NCI-H510A treated with DMSO at 0.1 percent for 48 hours (cell line): Measurements from ENCODE around the gene NCAPG2.

ENCODE experiments used
- DNase-seq: peaks from one replicate; lab custom pipeline; 2025; lab: John Stamatoyannopoulos, UW

NCAPG2 gene

GRCh38 chr7:158704524-158705233, at the start of gene NCAPG2:
TSS of gene NCAPG2 (minus strand) at chr7:158704804. CDS start at chr7:158701899, 2,905 bp downstream.
- peak; percentile 96 for DNase-seq

DNA sequence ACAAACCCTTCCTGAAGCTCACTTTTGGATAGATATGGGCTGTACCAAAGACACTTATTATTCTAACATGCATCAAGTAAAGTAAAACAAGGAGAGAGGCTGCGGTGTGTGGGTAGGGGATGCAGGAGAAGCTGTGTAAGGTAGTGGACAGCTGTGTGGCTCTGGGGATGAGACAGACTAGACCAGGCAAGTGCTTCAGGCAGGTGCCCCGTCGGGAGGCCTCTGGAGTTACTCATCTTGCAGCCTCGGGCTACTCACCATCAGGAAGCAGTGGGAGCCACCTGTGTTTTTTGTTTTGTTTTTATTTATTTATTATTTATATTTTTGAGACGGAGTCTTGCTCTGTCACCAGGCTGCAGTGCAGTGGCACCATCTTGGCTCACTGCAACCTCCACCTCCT, 49.3 kb upstream of the NCAPG2 start:
- no peak for DNase-seq

DNA sequence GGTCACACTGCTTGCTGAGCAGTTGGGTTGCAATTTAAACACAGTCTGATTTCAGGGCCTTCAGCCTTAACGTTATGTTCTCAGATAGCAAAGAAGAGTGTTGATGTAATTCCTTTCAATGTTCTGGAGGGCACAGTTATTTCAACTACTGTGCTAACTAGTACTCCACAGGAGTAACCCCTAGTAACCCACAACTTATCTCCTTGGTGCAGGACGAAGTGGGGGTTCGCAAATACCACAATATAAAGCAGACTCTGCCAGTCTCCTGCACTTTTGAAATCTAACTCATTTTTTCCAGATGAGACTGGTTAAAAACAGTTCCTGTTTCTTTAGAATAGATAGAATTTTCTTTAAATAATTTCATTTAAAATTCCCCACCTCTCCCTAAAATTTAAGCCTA, 47.1 kb upstream of the NCAPG2 start:
- DNase-seq, result no peak

GRCh38 chr7:158751199-158751598, 46.6 kb upstream of the NCAPG2 start:
- DNase-seq, result no peak

- no peak for DNase-seq
These were observed 46.1 kb upstream of the NCAPG2 start for GRCh38 chr7:158750702-158751101.

DNA sequence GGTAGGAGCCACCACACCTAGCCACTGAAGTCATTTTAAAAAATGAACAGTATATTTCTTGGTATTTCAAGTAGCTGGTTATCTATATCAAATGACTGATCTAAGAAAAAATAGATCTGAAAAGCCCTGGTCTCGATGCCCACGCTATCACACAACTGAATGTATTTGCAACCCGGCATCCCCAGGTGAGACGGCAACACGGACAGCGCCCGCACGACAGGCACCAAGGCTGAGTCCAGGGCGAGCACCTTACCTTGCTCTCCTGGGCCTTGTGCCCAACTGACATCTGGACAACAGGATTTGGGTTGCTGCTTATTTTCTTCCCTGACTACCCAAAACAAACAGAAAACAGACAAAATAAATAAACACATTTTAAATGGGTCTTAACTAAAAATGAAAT, 44.8 kb upstream of the NCAPG2 start:
- no peak for DNase-seq

DNA sequence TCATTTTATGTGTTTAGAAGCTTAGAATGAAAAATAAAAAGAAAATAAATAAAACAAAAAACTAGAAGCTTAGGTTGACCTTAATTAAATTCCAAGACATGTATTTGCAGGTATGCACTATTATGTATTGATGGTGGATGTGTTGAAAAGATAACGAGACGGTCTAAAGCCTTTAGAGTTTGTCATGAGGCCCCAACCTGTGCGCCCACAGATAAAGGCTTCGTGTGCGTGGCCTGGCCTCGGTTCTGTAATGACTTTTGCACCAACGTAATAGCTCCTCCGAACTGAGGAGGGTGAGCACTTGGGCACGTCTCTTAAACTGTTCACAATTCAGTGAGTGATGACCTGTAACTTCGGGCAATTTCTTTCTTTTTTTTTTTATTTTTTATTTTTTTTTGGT, 43.7 kb upstream of the NCAPG2 start:
- DNase-seq, result no peak

DNA sequence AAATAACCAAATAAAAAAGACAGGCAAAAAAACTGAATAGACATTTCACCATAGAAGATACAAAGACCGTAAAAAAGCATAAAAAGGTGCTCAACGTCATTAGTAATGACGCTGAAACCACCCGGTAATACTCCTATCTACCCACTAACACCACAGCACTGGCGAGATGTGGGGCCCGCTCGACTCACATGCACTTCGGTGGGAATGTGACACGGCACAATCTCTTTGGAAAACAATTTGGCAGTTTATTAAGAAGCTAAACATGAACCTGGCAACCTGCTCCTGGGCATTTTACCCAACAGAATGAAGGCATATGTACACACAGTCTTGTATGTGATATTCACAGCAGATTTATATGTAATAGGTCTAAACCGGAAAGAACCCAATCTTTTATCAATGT, 42.8 kb upstream of the NCAPG2 start:
- DNase-seq, result no peak

- no peak for DNase-seq
These were observed 42.4 kb upstream of the NCAPG2 start for GRCh38 chr7:158746957-158747356.

- no peak for DNase-seq
These were observed 40.6 kb upstream of the NCAPG2 start for GRCh38 chr7:158745057-158745715.

- no peak for DNase-seq
These were observed 39.5 kb upstream of the NCAPG2 start for GRCh38 chr7:158744070-158744469.

- no peak for DNase-seq
These were observed 38.6 kb upstream of the NCAPG2 start for GRCh38 chr7:158743219-158743618.

- DNase-seq, result no peak
These were observed 37.6 kb upstream of the NCAPG2 start for GRCh38 chr7:158742065-158742821.

- no peak for DNase-seq
These were observed 36.7 kb upstream of the NCAPG2 start for GRCh38 chr7:158741294-158741666.

GRCh38 chr7:158740657-158741293, 36.2 kb upstream of the NCAPG2 start:
- DNase-seq, result no peak

DNA sequence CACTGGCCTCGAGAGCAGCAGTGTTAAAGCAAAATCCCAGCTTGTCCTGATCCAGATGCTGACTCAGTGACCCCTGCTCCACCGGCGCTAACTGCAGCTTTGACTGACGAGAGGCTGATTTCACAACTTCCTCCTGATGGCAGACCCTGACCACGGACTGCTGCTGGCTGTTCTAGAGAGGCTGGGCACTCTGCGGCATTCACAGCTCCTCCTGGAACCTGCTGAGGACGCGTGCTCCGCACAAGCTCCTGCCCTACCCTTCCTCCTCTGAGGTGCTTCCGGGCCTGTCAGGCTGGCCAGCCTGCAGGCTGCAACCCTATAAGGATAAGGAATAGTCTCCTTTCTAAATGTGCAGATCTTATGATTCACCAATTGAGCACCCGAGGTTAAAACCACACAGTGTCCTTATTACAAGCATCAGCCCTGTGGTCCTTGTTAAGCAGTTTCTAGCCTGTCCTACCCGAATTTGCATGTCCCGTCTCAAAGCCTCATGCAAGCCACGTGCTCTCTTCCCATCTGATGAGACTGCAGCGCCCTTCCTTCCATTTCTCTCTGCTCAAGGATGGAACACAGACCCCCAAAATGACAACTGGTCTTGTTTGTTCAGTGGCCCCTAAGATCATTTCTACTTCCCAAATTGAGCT, 35.5 kb upstream of the NCAPG2 start:
- DNase-seq, result no peak

DNA sequence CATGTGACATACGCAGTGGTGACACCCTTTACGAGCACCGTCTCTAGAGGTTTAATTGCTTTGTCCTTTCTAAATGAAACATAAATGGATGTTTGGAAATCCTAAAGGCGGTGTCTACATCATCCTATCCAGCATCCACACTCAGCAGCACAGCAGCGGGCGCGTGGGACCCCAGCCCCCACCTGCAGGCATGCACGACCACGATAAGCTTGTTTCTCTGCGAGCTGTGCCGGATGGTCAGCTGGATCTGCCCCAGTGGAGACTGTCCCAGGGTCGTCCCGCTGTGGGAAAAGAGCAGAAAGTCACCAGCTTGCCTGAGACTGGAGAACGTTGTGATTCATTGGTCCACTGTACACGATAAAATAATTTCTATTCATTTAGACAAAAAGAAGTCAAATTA, 34.2 kb upstream of the NCAPG2 start:
- DNase-seq, result no peak

- no peak for DNase-seq
These were observed 32.6 kb upstream of the NCAPG2 start for GRCh38 chr7:158737064-158737695.

GRCh38 chr7:158735935-158736334, 31.3 kb upstream of the NCAPG2 start:
- DNase-seq, result no peak

DNA sequence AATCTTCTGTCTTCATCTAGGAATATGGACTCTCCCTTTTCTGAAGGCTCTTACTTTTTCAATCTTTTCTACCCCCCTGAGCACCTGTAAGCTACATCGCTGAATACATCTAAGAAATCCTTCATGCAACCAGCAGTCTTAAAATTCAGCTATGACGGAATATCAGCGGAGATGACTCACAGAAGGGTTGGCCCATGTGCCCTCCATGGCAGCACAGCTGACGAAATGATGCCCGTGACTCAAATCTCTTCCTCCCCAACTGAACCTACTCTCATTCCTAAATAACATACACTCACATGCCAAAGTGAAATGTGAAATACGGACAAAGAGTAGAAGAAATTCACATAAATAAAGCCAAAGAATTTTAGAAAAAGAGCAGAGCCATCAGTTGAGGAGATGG, 30.3 kb upstream of the NCAPG2 start:
- DNase-seq, result no peak

- no peak for DNase-seq
These were observed 29.3 kb upstream of the NCAPG2 start for GRCh38 chr7:158733775-158734494.
